Stimulated activated CD4-positive, alpha-beta T cell treated with anti-CD3 and anti-CD28 coated beads, Interleukin-15, amount 100 ng/mL, for 1 hour (primary cell): ENCODE measurements around the gene CLSTN2.

ENCODE experiments used
- DNase-seq, 2 donors: peaks; one replicate each; pipeline ENCODE4 v3.0.0-alpha.2; 2020; ENCODE audit warnings: low read depth in 1 of 2, low spot score in 1 of 2

CLSTN2 gene

DNA sequence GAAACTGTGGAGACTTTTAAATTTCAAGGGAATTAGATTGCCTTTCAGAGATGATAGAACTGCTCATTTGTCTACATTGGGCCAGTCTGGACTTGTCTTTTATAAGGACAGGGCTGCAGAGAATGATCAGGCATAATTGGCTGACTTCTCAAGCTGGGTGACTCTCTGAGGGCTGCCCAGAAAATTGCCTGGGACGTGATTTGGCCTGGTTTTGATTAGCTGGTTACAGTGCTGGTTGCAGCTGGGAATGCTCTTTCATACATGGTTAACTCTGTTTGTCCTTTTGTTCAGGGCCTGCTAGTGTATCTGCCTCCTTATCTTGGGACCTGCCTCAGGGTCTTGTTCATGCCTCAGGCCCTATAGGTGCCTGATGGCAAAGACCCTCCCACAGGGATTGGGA lies 245.6 kb downstream of the CLSTN2 start:
- DNase-seq = no peak

DNA sequence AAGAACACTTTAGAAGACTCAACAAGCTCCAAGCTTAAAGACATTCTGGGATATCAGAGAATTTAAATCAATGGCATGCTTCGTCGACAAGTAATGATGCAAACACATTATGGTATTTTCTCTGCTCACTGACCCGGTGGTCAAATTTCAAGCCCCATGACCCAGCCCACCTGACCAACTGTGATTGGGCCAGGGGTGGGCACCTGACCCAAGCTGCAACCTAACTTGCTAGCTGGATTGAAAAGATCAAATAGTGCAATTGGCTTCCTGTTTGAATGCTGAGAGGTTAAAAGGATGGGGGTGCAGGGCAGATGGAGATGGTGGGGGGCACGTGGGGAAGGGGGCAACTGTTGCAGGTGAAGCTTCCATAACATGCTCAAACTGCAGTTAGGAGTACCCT lies 250.4 kb downstream of the CLSTN2 start:
- DNase-seq = no peak

DNA sequence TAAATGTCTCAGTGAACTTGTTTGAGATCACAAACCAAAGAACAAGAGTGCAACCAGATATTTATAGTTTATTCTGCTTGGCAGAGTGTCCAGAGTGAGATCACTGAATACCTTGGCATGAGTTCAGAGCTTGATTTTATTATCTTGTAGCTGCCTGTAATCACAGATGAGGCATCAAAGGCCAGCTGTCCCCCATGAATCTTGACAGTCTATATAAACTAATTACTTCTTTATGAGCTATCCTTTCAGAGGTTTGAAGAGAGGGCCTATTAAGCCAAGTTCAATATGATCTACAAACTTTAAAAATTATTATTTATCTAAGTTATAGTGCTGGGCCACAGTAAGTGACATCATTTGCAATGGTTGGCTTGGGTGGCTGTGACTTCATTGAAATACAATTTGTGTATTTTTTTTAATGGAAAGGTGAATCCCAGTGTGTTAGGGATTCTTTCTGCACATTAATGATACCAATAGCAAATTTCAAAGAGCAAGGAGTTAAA lies 251.5 kb downstream of the CLSTN2 start:
- DNase-seq = no peak

DNA sequence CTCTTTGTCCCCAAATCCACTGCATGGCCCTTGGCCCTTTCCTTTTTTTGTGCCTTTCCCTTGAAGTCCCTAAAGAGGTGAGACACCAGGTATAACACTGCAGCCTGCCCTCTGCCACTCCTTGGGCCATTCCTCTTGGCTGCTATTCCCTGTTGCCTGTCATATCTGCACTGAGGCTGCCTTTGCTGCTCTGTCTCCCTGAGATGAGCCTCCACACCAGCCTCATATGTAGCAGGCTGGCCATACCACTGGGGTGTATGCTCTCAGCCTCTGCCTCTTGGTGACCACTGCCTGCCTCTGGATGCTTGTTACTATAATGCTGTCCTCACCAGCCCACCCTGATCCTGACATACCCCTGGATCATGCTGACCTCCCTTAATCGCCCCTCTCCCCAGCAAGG lies 252.0 kb downstream of the CLSTN2 start:
- DNase-seq = no peak

DNA sequence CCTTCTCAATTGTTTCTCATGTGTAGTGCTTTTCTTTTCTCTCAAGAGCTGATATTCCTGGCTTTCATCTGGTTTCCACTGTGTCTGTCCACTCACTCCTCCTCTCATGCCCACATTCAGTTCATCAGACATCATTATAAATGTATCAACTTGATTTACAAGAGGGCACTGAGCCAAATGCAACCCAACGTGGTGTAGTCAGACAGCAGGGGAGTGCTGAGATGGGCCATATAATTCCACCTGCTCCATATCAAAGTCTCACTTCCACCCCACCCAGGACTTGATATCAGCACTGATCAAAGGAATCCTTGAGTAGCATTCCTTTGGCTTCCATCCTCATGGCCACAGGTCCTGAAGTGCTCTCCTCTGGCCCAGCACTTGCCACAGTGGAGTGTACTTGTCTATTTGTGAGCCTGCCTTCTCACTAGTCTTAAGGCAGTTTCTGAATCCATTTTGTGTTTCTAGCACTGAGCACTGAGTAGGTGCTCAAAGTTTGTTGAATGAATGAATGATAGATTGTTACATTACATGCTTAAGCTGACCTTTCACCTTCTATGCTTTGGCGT lies 252.8 kb downstream of the CLSTN2 start:
- DNase-seq = no peak

DNA sequence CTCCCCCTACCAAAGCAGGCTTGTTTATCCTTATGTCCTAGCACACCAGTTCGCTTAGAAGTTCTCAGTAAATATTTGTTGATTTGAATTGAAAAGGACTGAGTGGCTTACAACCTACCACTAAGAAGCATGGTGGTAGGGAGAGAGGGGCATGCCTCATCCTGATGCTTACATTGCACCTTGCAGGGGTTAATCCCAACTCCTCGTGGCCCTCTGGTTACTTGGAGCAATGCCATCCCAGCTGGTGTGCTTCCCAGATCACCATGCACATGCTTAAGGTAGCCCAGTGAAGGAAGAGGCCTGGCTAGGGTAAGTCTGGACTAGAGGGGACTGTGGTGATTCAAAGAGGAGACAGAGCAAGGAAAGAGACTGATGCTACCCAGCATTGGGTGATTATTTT lies 253.3 kb downstream of the CLSTN2 start:
- no peak for DNase-seq

DNA sequence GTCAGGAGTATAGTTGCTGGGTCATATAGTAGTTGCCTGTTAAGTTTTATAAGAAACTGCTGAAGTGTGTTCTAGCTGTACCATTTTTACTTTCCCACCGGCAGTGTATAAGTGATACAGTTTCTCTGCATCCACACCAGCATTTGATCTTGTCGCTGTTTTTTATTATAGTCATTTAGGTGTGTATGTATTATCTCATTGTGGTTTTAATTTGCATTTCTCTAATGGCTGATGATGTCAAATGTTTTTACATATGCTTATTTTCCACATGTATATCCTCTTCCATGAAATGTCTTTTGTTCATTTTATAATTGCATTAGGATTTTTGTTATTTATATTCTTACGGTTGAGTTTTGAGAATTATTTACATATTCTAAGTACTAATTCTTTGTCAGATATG lies 254.3 kb downstream of the CLSTN2 start:
- DNase-seq = no peak

DNA sequence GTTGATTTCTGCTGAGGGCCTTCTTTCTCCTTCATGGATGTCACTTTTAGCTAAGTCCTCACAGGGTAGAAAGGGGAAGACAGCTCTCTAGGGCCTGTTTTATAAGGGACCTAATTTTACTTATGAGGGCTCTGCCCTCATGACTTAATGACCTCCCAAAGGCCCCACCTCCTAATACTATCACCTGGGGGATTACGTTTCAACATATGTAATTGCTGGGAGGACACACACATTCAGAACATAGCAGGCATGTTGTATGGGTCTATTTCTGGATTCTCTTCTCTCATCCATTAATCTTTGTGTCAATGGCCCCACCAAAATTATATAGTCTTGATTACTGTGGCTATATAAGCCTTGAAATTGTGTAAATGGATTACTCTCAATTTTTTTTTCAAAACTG lies 255.0 kb downstream of the CLSTN2 start:
- no peak for DNase-seq

DNA sequence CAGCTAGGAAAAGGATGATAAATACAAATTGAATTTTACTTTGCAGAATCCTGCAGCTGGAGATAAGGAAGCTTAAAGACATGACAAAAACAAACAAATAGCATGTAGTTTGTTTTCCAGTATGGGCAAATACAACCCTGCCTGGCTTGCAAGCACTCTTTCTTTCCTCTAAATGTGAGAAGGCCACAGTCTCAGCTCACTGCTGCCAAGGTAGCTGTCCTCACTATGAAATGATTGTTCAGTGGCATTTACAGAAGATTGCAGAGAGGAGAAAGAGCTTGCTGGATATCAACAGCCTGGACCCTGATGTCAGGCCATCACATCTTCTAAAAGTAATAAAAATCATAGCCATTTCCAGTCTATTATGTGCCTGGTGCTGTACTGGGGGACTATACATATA lies 262.0 kb downstream of the CLSTN2 start:
- no peak for DNase-seq

DNA sequence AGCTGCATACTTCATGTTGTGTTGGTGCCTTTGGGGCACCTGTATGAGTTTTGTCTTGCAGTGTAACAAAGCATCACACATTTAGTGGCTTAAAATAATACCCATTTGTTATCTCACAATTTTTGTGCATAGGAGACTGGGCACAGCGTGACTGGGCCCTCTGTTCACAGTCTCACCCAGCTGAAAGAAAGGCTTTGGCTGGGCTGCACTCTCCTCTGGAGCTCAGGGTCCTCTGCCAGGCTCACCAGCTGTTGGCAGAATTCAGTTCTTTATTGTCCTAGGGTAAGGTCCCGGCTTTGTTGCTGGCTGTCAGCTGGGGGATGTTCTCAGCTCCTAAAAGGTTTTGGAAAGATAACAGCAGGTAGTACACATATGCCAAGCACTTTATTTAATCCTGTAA lies 263.3 kb downstream of the CLSTN2 start:
- no peak for DNase-seq

DNA sequence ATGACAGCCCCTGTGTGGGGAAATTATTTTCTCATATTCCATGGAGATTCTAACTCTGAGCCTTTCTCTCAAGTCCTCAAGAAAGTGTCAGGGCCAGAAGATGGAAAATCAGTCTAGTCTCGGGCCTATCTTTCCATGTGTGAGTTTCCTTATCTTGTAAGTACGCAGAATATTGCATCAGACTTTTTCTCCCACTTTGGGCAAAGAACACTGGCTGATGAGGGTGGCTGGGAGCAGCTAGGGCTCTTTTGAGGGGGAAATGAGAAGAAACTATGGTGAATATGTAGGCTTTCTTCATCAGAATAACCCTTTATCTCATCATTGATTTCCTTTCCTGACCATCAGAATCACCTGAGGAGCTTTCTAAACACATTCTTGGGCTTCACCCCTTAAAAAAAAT lies 264.0 kb downstream of the CLSTN2 start:
- DNase-seq = no peak

DNA sequence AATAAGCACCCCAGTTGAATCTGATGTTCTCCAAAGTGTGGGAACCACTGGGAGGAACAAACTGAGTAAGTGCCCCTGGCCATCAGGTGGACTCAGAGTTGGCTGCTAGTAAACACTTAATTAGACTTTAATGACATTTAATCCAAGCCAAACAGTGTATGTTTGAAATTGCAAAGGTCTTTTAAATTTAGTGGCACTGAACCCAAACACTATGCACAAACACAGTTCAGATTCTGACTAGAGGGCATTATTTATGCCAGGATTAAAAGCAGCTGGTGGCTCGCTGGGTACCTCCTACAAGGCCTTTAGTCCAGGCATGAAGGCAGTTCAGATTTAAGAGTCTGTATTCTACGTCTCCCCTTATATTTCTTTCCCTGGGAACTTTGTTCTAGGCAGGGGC lies 264.8 kb downstream of the CLSTN2 start:
- no peak for DNase-seq

DNA sequence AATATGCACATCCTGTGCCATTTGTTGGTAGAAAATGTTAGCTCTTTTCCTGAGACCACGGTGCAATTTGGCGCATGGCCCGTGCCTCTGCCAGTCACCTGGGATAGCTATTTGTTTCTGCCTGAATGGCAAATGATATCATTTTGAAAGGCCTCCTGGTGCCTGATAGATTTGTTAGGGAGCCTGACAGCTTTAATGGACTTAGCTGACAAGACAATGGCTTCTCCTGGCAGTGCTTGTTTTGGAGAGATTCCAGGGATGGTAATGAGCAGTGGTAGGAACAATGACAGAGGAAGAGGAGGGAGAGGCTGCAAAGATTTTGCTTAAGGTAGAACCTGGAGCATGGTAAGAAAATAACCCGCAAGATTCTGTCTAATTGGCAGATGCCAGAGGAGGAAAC lies 268.5 kb downstream of the CLSTN2 start:
- DNase-seq = no peak

DNA sequence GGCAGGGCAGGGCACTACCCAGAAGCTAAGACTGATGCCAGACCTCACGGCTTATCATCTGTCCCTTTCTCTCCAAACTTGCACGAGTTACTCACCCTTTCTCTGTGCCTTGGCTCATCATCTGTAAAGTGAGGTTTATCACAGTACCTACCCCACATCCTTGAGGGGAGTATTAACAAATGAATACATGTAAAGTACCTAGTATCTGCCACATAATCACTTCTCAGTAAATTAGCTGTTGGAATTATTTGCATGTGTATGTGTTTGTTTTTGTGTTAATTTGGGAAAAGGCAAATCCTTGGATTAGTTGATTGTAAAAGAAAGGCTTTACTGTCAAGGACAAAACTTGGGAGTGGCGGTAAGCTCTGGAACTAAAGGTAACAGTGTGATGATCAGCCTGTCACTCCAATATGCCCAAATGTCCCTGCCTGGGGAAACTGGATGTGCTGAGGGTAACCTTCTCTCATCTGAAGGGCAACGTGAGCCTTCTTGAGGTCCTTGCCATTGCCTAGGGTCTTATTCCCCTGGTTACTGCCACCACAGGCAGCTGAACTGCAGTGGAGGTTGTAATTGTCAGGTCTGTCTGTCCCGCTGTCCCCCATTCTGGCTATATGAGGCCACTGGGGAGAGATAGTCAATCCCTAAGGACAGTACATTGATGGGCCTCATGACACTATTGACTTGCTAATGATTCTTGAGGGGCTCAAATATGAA lies 269.4 kb downstream of the CLSTN2 start:
- DNase-seq = no peak

DNA sequence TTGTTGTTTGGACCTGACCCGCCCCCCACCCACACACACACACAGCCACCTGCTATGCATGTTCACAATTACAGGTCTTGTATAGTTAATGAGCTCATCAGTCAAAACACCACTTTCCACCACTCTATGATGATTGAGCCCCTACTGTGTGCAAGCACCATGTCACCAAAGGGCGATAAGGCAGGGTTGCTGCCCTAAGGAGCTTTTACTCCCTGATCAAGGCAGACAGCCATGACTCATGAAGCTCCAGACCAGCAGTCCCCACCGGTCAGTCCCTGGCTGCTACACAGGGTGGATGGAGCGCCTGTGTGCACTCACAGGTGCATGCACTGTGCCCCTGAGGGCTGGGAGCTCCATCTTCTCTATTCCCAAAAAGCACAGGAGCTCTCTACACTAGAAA lies 270.6 kb downstream of the CLSTN2 start:
- no peak for DNase-seq

DNA sequence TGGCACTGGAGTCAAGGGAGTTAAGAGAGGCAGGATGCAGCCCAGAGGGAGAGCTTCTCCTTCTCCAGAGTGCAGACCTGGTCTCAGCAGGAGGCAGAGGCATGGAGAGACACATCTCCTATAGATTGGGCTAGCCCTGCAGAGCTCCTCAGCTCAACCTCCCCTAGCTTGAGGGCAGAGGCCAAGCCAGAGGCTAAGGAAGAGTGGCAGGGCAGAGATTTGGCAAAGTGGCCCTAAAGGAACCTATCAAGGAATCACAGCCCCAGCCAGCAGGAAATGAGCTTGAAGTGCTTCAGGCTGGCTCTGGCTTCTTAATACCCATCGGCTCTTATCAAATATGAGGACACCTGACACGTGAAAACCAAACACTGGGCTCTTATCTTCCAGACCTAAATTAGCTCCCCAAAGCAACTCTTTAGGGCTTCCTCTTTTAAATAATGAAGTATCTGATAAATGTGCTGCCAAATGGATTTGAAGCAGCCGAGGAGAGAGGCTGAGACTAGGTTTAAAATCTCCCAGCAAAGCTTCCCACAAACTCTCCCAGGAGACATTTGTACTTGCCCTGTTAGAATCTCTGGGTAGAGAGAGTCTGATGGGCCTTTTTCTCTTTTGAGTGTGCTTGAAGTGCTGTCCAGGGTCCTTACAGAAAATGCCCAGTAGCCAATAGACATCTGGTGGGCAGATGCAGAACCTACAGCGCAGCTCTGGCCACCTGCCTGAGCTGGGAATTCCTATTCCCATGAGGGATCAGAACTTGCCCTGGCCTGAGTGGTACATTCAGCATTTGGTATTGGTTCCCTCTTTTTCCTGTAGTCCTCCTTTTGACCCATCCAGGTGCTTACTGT lies 271.4 kb downstream of the CLSTN2 start:
- DNase-seq = no peak

DNA sequence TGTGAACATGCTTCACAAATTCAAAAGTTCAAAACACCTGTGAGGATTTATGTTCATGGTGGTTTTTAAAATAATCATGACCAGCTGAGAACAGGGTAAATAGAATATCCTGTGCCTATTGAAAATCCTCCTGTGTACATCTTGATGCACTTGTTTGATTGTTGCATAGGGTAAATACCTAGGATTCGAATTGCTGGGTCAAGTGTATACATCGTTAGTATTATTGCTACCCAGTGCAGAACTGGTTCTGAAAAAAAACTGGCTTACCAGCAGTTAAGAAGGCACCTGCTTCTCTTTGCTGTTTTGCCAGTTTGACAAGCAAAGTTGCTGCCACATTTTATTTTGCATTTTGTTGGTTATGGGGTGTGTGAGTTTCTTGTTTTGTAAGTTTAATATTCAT lies 272.6 kb downstream of the CLSTN2 start:
- DNase-seq = no peak

DNA sequence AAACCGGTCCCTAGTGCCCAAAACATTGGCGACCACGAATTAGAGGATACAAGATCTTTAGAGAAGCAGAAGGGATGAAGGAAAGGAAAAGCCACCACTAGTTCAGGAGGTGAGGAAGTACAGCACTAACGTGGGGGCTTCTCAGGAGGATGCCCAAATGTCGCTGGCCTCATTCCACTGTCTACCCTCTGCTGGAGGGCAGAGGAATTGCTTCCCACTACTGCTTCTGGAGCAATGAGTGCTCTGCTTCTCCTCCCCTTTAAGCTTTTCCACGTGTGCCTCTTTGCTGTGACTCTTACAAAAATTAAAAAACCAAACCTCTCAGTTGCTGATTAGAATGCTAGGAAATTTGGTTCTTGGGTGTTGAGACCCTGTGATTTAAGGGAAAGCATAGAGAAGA lies 281.3 kb downstream of the CLSTN2 start:
- DNase-seq = no peak

DNA sequence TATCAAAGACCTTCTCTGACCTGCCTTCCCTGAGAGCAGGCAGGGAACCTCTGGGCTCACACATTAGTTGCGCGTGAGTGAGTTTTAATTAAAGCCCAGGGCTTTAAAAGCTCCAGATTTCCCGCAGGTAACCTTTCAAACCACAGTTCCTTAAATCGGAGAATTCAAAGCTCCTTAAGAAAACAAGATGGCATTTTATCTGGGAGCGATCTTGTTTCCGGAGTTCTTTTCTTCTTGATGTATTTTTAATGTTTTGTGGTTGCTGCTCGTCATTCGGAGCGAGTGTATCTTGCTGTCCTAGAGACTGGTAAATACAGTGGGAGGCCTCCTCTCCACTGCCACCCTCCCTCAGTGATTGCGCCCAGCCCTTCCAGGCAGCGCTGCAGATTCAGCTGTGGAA lies 284.3 kb downstream of the CLSTN2 start:
- DNase-seq = no peak

DNA sequence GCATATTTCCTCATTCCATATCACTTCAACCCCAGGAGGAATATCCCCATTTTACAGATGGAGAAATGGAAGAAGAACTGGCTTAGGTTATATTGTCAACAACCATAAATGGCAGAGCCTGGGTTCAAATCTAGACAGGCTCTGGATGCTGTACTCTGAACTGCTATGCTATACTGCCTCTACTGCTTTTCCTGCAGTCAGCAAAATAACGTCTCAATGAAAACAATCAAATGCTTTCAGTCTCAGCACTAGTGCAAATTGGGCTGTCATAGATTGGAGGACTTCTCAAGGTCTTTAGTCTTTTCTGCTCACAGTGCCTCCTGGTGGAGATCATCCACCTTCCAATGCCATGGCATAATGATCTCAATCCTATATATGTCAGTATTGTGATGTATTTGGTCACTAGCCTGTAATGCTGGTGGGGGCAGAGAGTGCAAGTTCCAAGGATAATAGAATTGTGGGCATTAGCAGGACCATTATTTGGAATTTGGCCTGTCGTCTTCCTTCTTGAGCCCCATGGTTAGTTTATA lies 285.0 kb downstream of the CLSTN2 start:
- DNase-seq = no peak

DNA sequence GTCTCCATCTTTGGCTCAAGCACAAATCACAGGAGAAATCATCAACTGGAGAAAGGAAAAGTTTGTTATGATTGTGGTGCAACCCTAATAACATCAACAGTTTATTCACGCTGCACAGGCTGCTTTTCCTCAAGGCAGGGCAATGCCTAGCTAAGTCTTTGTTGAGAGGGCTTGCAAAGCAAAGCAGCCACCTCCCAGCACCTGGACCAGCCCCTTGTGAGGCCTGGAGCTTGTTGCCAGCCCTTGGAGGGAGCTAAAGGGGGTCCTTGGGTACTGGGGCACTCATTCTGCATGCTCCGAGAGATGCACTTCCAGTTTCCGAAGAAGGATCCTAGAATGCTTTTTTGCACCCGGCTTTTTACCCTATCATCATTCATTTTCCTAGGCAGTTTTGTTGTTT lies 288.2 kb downstream of the CLSTN2 start:
- no peak for DNase-seq

DNA sequence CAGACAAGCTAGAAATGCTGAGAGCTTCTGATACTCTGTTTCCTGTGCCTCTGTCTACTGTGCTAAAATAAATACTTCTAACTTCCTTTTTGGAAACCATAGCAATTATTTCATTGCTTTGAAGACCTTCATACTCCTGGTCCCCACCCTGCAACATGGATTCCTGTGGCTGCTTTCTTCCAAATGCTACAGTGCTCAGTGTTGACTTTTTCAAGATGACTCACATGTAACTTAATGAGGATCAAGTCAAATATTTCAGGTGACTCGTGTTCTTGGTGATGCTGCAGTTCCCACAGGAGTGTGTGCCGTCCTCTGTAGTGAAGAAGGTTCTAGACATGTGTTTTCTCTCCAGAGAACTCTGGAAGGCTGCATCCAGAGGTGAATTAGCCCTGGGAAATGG lies 288.6 kb downstream of the CLSTN2 start:
- no peak for DNase-seq
